ENCODE results near the gene LYZL4. TPM values are rescaled to one million over a fixed set of nuclear protein-coding genes. Genes with fewer than 3 reads are reported as not detected.

The LYZL4 gene
- polyA plus RNA-seq, 1 of the 3 experiments (the other 2 are of a cell fraction): not detected

DNA sequence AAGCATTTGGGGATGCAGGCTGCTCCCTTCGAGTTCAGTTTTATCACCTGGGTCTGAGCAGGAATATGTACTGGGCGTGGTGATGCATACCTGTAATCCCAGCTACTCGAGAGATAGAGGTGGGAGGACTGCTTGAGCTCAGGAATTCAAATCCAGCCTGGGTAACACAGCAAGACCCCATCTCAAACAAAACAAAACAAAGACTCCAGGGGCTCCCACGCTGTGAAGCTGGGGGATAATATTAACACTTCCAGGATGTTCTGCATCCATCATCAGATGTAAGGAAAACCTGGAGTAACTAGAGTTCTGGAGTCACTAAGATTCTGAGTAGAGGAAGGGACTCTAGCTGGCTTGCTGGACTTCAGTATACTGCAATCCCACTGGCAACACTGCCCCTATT is 40.6 kb downstream of the LYZL4 start:
- no peak overlapping the region for H3K4me2 ChIP-seq
- TF ChIP-seq RCOR1 (IDR thresholded peaks at IDR 0.05; ENCODE audit: low read length) (no peak), MEF2A (IDR thresholded peaks at IDR 0.05; ENCODE audit: borderline replicate concordance, low read depth) (no peak), TEAD4 (IDR thresholded peaks at IDR 0.05; ENCODE audit: borderline replicate concordance, insufficient read depth) (no peak), GABPA (IDR thresholded peaks at IDR 0.05; ENCODE audit: low read depth) (no peak), EZH2phosphoT487 (IDR thresholded peaks at IDR 0.05; ENCODE audit: borderline replicate concordance, low read depth) (no peak), TAF1 (IDR thresholded peaks at IDR 0.05; ENCODE audit: borderline replicate concordance, low read depth, low read length) (no peak)
- 0% methylated on average over 3 of the region's 4 CpGs for WGBS (ENCODE audit: low lambda C conversion rate)

DNA sequence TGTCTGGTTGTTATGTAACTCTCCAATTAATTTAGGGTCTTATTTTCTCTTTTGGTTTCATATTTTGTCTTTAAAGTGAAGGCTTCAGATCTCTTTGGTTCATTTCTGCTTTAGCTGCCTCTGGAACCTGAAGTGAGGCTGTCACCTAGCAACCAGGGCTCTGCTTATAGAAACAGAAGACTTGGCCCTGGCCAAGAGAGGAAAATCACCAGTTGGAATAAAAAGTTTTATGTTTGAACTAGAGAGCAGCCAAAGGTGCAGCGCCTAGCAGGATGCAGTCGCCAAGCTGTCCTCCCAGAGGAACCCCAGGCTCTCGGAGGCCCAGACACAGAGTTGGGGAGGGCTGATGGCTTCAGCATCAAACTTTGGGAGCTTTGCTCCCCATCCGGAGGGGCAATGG is 41.1 kb downstream of the LYZL4 start:
- Histone ChIP-seq H3K9me2 (no peaks in the 10 kb centered on the region), H3K9me3 (no peaks in the 10 kb centered on the region), H3K36me3 (replicated peaks in 1 of 2; ENCODE audit: control insufficient read depth in 1 of 2, insufficient read depth in 2 of 2, low read length in 1 of 2) (no peaks in the 10 kb centered on the region), H3K27ac (ENCODE audit: low read depth in 2 of 2, low read length in 1 of 2) (no peak overlapping the region), H3K27me3 (ENCODE audit: insufficient read depth) (no peaks in the 10 kb centered on the region), H3K4me1 (ENCODE audit: control insufficient read depth in 1 of 2, insufficient read depth in 2 of 2, low read depth in 1 of 2, low read length in 1 of 2) (no peaks in the 10 kb centered on the region), H3K4me3 (ENCODE audit: low read depth in 2 of 2, low read length in 1 of 2) (no peak overlapping the region), H3K4me2 (no peak overlapping the region), H4K20me1 (ENCODE audit: insufficient read depth) (no peaks in the 10 kb centered on the region), H2AFZ (ENCODE audit: low read depth) (no peak overlapping the region), H3K79me2 (ENCODE audit: insufficient read depth) (no peaks in the 10 kb centered on the region), H3K9ac (no peak overlapping the region), H3F3A (replicated peaks; ENCODE audit: insufficient read depth) (no peaks in the 10 kb centered on the region)
- 39% methylated on average over 3 of the region's 4 CpGs for WGBS (ENCODE audit: low lambda C conversion rate)
- POLR2A ChIA-PET: no interaction called here
- CTCF ChIA-PET: no interaction called here
- DNase-seq: no peak
- TF ChIP-seq USF2 (IDR thresholded peaks at IDR 0.05; ENCODE audit: borderline replicate concordance, low read depth, low read length) (no peak), RAD21 (IDR thresholded peaks at IDR 0.05; ENCODE audit: low read length) (no peak), RXRA (IDR thresholded peaks at IDR 0.05; ENCODE audit: borderline replicate concordance, low read depth) (no peak), TCF12 (IDR thresholded peaks at IDR 0.05) (no peak), SIN3A (IDR thresholded peaks at IDR 0.05; ENCODE audit: borderline replicate concordance, low read depth, low read length) (no peak), NRF1 (IDR thresholded peaks at IDR 0.05; ENCODE audit: low read depth, low read length) (no peak), TAF1 (IDR thresholded peaks at IDR 0.05; ENCODE audit: borderline replicate concordance, low read depth, low read length) (no peak), NFIC (IDR thresholded peaks at IDR 0.05; ENCODE audit: borderline replicate concordance) (no peak), CTCF (IDR thresholded peaks at IDR 0.05) (no peak), GABPA (IDR thresholded peaks at IDR 0.05; ENCODE audit: low read depth) (no peak), GATA2 (CRISPR knock-in tag; IDR thresholded peaks at IDR 0.05) (no peak), TEAD4 (IDR thresholded peaks at IDR 0.05; ENCODE audit: borderline replicate concordance, insufficient read depth) (no peak), CHD2 (IDR thresholded peaks at IDR 0.05; ENCODE audit: low read length, partially characterized antibody) (no peak), EZH2phosphoT487 (IDR thresholded peaks at IDR 0.05; ENCODE audit: borderline replicate concordance, low read depth) (no peak), PBX3 (IDR thresholded peaks at IDR 0.05) (no peak)
- TF ChIP-seq, protein P1, sequence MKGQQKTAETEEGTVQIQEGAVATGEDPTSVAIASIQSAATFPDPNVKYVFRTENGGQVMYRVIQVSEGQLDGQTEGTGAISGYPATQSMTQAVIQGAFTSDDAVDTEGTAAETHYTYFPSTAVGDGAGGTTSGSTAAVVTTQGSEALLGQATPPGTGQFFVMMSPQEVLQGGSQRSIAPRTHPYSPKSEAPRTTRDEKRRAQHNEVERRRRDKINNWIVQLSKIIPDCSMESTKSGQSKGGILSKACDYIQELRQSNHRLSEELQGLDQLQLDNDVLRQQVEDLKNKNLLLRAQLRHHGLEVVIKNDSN (IDR thresholded peaks at IDR 0.05; ENCODE audit: borderline replicate concordance, low read depth): no peak

More for the DNA sequence above, 40.6 kb downstream of the LYZL4 start:
- Histone ChIP-seq H3K9me3 (no peaks in the 10 kb centered on the region), H3K27ac (ENCODE audit: low read depth in 2 of 2, low read length in 1 of 2) (no peak overlapping the region), H3K27me3 (ENCODE audit: insufficient read depth) (no peaks in the 10 kb centered on the region), H3K4me3 (ENCODE audit: low read depth in 2 of 2, low read length in 1 of 2) (no peak overlapping the region), H3K9me2 (no peaks in the 10 kb centered on the region), H3K79me2 (ENCODE audit: insufficient read depth) (no peaks in the 10 kb centered on the region), H3K4me1 (ENCODE audit: control insufficient read depth in 1 of 2, insufficient read depth in 2 of 2, low read depth in 1 of 2, low read length in 1 of 2) (no peaks in the 10 kb centered on the region), H3K36me3 (replicated peaks in 1 of 2; ENCODE audit: control insufficient read depth in 1 of 2, insufficient read depth in 2 of 2, low read length in 1 of 2) (no peaks in the 10 kb centered on the region), H3F3A (replicated peaks; ENCODE audit: insufficient read depth) (no peaks in the 10 kb centered on the region), H3K9ac (no peak overlapping the region), H4K20me1 (ENCODE audit: insufficient read depth) (no peaks in the 10 kb centered on the region), H2AFZ (ENCODE audit: low read depth) (no peak overlapping the region)
- POLR2A ChIA-PET: no interaction called here
- DNase-seq: no peak
- CTCF ChIA-PET: no interaction called here
